ENCODE results near the gene CRTC1.

The CRTC1 gene

DNA sequence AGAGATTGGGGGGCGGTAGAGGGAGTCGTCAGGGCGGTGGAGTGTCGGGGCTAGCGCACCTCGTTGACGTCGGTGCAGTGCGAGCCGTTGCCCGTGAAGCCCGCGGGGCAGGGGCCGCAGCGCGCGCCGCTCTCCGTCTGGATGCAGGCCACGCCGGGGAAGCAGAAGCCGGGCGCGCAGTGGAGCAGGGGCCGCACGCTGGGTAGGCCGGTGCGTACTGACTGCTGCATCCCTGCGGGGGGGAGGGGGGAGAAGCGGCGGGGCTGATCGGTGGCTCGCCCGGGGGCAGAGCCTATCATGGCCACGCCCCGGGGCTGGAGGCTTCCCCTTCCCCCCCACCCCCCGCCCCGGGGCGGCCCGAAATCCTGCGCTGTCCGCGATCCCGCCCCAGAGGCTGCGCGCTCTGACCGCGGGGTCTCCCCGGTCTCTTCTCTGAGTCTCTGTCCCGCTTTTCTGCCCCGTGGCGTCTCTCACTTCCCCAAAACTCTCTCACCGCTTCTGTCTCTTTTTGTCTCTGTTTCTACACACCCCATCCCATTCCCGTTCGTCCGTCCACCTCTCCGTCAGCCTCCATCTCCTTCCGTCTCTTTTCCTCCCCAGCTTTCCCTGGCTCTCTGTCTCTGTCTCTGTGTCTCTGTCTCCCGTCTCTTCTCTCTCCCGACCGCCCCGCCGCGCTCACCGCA is 106.5 kb downstream of the CRTC1 start:
- Histone ChIP-seq H3F3A (ENCODE audit: insufficient read depth) (no peaks in the 10 kb centered on the region), H4K20me1 (ENCODE audit: low read depth, low read length) (no peaks in the 10 kb centered on the region), H3K4me2 (ENCODE audit: low read depth, low read length, poor library complexity, severe bottlenecking) (no peak overlapping the region), H3K27ac (ENCODE audit: low read depth, low read length) (no peak overlapping the region), H2AFZ (ENCODE audit: low read depth, low read length, severe bottlenecking) (no peak overlapping the region), H3K4me3 (ENCODE audit: insufficient read depth, low read length, poor library complexity, severe bottlenecking) (no peak overlapping the region), H3K9ac (ENCODE audit: low read length) (no peak overlapping the region), H3K9me3 (ENCODE audit: insufficient read depth, low read length) (no peaks in the 10 kb centered on the region), H3K9me2 (replicated peaks; ENCODE audit: insufficient read depth, low read length) (no peaks in the 10 kb centered on the region), H3K36me3 (ENCODE audit: low read length) (no peaks in the 10 kb centered on the region), H3K27me3 (ENCODE audit: low read length) (no peaks in the 10 kb centered on the region), H3K79me2 (ENCODE audit: insufficient read depth, low read length) (no peaks in the 10 kb centered on the region)
- TF ChIP-seq, protein P1, sequence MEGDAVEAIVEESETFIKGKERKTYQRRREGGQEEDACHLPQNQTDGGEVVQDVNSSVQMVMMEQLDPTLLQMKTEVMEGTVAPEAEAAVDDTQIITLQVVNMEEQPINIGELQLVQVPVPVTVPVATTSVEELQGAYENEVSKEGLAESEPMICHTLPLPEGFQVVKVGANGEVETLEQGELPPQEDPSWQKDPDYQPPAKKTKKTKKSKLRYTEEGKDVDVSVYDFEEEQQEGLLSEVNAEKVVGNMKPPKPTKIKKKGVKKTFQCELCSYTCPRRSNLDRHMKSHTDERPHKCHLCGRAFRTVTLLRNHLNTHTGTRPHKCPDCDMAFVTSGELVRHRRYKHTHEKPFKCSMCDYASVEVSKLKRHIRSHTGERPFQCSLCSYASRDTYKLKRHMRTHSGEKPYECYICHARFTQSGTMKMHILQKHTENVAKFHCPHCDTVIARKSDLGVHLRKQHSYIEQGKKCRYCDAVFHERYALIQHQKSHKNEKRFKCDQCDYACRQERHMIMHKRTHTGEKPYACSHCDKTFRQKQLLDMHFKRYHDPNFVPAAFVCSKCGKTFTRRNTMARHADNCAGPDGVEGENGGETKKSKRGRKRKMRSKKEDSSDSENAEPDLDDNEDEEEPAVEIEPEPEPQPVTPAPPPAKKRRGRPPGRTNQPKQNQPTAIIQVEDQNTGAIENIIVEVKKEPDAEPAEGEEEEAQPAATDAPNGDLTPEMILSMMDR (IDR thresholded peaks at IDR 0.05; ENCODE audit: insufficient read depth, low read length, poor library complexity, severe bottlenecking), result no peak

DNA sequence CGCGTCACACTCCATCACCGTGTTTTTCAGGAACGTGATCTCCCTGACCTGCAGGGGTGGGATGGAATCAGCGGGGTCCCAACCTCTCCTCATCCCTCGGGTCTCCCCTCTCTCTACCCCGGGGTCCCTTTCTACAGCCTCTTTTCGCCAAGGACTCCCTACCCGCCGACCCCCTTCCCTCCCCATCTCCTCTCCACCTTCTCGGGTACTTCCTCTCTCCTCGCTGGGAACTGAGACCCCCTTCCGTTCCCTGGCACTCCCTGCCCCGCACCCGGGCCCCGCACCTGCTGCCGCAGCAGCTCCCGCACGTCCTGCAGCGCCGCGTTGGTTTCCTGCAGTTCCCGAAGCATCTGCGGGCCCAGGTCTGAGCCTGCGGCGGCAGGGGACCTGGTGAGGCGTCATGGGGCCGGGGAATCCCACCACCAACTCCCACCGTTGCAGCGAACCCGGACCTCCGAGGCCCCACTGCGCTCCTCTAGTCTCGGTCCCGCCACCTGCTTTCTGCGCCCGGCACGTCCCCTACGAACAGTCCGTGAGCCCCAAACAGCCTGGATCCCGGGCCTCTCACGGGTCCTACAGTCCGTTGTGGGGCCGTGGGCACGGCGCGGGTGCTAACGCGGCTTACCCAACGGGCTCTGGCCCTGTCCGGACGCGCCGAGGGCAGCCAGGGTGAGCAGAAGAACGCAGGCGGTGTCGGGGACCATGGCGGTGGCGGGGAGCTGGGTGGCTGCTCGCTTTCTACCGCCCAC is 107.3 kb downstream of the CRTC1 start, which contains the start of gene COMP:
Gene COMP (minus strand): TSS at position 740 of the 749 bp plus-strand sequence. CDS start 36 bp downstream, at position 704.
- Histone ChIP-seq H3K4me3 (ENCODE audit: insufficient read depth, low read length, poor library complexity, severe bottlenecking) (no peak within 1 kb of the TSS), H3K36me3 (ENCODE audit: low read length) (no peaks in the 10 kb centered on the region), H3F3A (ENCODE audit: insufficient read depth) (no peaks in the 10 kb centered on the region), H3K9me3 (ENCODE audit: insufficient read depth, low read length) (no peaks in the 10 kb centered on the region), H3K79me2 (ENCODE audit: insufficient read depth, low read length) (no peaks in the 10 kb centered on the region), H3K9me2 (replicated peaks; ENCODE audit: insufficient read depth, low read length) (no peaks in the 10 kb centered on the region), H2AFZ (ENCODE audit: low read depth, low read length, severe bottlenecking) (no peak within 1 kb of the TSS), H3K4me2 (ENCODE audit: low read depth, low read length, poor library complexity, severe bottlenecking) (no peak within 1 kb of the TSS), H3K9ac (ENCODE audit: low read length) (no peak within 1 kb of the TSS), H4K20me1 (ENCODE audit: low read depth, low read length) (no peaks in the 10 kb centered on the region), H3K27me3 (ENCODE audit: low read length) (no peaks in the 10 kb centered on the region), H3K27ac (ENCODE audit: low read depth, low read length) (no peak within 1 kb of the TSS)
- TF ChIP-seq, protein P1 (IDR thresholded peaks at IDR 0.05; ENCODE audit: insufficient read depth, low read length, poor library complexity, severe bottlenecking), result no peak

DNA sequence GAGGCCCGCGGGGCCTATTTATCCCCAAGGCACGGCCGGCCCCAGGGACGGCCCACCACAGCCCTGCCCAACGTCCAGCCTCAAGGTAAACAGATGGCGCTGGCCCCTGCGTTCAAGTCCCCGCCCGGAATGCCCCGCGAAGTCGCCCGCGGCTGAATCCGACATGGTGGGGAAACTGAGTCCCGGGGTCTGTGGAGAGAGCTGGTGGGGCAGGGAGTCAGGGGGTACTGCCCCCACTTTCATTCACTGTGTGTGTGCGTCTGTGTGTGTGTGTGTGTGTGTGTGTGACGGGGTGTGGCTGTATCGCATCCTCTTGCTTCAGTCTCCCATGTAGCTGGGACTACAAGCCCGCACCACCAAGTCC is 107.8 kb downstream of the CRTC1 start:
- Histone ChIP-seq H3F3A (ENCODE audit: insufficient read depth) (no peaks in the 10 kb centered on the region), H3K4me2 (ENCODE audit: low read depth, low read length, poor library complexity, severe bottlenecking) (no peak overlapping the region), H3K9ac (ENCODE audit: low read length) (no peak overlapping the region), H3K4me3 (ENCODE audit: insufficient read depth, low read length, poor library complexity, severe bottlenecking) (no peak overlapping the region), H3K27me3 (ENCODE audit: low read length) (no peaks in the 10 kb centered on the region), H2AFZ (ENCODE audit: low read depth, low read length, severe bottlenecking) (no peak overlapping the region), H3K9me3 (ENCODE audit: insufficient read depth, low read length) (no peaks in the 10 kb centered on the region), H3K36me3 (ENCODE audit: low read length) (no peaks in the 10 kb centered on the region), H3K79me2 (ENCODE audit: insufficient read depth, low read length) (no peaks in the 10 kb centered on the region), H3K9me2 (replicated peaks; ENCODE audit: insufficient read depth, low read length) (no peaks in the 10 kb centered on the region), H3K27ac (ENCODE audit: low read depth, low read length) (no peak overlapping the region), H4K20me1 (ENCODE audit: low read depth, low read length) (no peaks in the 10 kb centered on the region)
- no peak for TF ChIP-seq EZH2phosphoT487 (conservative IDR thresholded peaks at IDR 0.05; ENCODE audit: low read length)
- TF ChIP-seq, protein P1 (IDR thresholded peaks at IDR 0.05; ENCODE audit: insufficient read depth, low read length, poor library complexity, severe bottlenecking), result no peak

All from SU-DHL-6 (cell line).